Measurements from ENCODE around the gene PLCB1.
"Not testable (repeated sequence)": the region's sequence is repeated elsewhere in the genome, so short reads cannot be mapped to it uniquely, and the experiment has no call there.

Gene PLCB1

DNA sequence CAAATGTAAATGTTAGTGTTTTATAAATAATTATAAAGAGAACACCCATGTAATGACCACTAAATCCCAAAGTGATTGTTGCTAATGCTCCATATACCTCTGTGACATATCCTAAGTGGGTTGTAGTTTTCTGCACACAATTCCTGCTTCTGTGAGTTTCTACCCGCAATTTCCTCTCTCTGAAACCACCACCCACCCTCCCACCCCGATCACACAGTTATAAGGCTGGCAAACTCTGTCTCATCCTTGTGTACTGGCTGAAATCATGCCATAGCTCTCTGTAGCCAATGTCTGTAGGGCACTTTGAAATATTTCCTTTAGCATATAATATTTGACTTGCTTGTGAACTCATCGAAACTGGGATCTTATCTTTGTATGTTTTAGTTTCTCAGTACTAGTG, 236.6 kb downstream of the PLCB1 start:
- DNase-seq (ENCODE audit: low spot score) = no peak

DNA sequence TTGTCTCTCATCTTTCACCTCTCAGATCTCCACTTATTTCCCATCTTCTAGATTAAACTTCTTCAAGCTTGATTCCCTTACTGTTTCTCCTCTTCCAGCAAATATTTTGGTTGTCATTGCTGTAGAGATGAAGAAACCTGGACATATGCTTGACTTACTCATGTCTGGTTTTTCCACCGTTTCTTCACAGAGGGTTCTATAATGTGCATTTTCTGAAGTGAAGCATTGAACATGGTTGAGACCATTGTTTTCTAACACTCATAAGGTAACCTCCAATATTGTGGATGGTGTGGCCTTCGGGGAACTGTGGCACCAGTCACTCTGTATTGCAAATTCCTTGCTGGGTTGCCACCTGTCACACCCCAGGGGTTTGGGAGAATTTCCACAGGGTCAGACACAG, 237.2 kb downstream of the PLCB1 start:
- DNase-seq (ENCODE audit: low spot score) = no peak

DNA sequence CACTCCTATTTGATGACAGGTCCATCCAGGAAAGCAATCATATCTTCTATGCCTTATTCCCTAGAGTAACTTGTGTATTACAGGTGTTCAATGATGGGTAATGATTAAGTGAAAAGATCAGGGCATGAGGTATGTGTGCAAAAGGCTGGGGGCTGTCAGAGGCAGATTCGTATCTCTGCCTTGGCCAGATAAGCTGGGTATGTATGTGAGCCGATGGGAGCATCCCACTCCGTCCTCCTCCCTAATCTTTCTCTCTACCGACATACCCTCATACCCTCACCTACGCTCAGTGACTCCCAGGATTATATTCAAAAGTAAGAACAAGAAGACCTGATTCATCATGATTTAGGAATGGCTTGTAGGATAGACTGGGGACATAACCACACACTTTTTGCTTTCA, 238.7 kb downstream of the PLCB1 start:
- no peak for DNase-seq (ENCODE audit: low spot score)

DNA sequence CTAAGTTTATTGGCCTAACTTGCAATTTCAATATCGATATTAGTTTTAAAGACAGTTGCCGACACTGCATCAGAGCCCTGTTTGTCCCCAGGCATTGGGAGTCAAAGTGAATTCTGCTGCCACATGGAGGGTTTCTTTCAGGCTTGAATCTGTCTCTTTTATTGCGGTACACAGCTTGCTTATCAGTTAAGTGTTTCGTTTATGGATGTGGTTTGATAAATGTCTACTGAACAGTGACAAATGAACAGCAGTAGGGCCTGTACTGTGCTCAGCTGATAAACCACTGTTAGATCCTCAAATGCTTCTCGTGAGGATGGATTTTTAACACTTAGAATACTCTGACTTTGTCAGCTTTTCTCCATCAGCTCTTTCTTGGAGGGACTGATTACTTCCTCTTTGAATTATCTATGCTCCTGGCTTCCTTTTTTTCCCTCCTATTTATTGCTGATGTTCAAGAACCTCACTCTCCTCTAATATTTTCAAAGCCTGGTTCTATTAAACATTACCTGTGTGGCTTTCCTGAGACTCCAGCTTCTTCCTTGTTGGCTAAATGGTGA, 240.8 kb downstream of the PLCB1 start:
- no peak for DNase-seq (ENCODE audit: low spot score)

DNA sequence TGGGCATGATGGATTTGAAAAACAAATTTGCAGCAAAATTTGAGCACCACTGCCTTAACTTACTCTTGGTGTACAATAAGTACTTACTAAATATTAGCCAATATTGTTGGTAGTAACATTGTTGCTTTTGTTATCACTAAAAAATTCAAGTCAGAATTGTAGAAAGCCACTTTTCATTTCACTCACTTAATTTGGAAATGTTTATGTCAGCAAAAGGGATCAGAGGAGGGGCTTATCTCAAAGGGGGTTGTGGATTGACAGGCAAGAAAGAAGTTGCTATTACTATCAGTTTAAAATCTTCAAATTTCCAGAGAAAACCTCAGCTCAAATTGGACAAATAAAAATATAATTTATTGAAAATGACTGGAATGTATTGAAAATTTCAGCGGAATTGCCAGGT, 241.5 kb downstream of the PLCB1 start:
- DNase-seq (ENCODE audit: low spot score) = no peak

DNA sequence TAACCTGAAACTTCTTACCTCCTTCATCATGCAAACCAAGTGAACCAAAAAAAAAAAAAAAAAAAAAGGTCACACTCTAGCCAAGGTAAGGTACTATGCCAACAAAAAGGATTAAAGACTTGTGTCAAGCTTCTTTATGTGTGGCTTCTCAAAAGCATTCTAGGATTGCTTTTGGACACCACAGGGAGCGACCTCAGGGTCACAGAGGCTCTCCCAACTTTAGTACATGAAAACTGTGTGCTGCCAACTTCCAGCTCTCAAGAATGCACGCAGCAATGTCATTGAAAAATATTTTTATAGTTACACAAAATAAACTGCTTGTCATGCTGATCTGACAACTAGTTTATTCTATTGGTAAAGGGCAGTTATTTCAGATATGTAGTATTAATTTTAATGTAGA, 243.8 kb downstream of the PLCB1 start:
- no peak for DNase-seq (ENCODE audit: low spot score)

DNA sequence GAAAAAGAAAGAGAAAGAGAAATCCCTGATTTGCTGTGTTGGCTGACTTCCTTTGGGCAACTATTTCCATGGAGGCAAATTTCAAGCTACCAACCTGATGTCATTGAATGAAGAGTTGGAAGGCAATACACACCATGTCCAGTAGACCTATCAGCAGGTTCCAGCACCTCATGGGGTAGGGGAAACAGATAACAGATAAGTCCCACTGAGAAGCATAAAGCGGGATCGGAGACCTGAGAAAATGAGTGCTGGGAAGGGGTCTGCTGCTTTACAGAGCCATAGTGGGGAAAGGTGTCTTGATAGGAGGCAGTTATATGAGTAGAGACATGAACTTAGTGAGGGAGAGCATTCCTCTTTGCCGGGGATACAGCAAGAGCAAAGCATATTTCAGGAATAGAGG, 244.9 kb downstream of the PLCB1 start:
- no peak for DNase-seq (ENCODE audit: low spot score)

DNA sequence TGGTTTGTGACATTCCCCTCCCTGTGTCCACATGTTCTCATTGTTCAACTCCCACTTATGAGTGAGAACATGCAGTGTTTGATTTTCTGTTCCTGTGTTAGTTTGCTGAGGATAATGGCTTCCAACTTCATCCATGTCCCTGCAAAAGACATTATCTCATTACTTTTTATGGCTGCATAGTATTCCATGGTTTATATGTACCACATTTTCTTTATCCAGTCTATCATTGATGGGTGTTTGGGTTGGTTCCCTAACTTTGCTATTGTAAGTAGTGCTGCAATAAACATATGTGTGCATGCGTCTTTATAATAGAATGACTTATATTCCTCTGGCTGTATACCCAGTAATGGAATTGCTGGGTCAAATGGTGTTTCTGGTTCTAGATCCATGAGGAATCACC, 247.1 kb downstream of the PLCB1 start:
- not testable (repeated sequence) for DNase-seq (ENCODE audit: low spot score)

DNA sequence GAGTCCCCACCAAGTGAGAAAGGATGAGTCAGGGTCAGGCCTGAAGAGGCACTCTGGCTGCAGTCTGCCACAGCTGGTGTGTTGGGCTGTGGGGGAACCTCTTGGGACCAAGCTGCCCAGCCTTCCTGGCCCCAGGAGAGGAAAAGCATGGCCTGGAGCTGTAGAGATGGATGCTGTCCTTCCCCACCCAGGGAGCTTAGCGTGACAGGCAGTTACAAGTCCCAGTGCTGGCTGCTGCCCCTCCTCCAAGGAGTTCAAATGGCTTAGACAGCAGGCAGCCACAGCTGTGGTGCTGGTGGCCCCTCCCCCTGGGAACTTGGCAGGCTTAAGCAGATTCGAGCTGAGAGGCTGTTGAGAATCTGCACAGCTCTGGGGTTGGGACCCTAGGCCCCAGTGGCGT, 253.2 kb downstream of the PLCB1 start:
- peak; percentile 45 for DNase-seq (ENCODE audit: low spot score)

DNA sequence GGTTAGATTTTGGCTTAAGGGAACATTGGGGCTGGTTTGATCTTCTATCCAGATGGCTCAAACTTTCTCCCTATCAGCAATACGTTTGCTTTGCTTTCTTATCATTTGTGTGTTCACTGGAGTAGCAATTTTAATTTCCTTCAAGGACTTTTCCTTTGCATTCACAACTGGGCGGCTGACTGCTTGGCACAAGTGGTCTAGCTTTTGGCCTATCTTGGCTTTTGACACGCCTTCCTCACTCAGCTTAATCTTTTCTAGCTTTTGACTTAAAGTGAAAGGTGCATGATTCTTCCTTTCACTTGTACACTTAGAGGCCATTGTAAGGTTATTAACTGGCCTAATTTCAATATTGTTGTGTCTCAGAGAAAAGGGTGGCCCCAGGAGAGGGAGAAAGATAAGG, 254.9 kb downstream of the PLCB1 start:
- no peak for DNase-seq (ENCODE audit: low spot score)

DNA sequence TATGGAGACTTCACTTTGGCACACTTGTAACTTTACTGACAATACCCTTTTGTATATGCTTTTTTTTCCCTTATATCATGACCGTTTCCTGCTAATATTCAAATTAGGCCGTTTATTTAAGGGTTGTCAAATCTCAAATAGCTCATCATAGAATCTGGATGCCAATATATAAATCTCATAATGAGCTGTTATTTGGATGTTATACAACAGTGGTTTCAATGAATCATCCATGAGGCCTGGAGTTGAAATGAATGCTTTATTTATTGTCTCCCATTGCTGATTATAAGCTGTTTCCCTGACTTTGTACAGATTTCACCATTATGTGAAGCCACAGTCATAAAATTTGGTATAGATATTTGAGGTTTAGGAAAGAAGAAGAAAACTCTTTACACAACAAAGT, 256.1 kb downstream of the PLCB1 start:
- peak; percentile 39 for DNase-seq (ENCODE audit: low spot score)

DNA sequence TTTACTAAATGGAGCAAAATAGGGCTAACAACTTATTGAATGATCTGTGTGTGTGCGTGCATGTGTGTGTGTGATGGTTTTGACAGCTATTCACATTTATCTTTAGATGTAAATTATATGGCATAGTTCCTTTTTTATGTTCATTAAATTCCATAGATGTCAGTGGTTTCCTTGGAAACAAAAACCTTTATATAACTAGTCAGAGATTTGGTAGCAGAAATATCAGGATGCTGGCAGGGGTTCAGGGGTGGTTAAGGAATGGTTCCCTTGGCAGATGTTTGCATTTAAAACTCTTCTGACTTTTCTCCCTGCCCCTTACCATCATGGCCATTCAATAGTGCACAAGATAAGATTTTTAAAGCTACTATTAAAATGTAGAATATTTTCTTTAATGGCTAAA, 256.6 kb downstream of the PLCB1 start:
- DNase-seq (ENCODE audit: low spot score) = no peak

DNA sequence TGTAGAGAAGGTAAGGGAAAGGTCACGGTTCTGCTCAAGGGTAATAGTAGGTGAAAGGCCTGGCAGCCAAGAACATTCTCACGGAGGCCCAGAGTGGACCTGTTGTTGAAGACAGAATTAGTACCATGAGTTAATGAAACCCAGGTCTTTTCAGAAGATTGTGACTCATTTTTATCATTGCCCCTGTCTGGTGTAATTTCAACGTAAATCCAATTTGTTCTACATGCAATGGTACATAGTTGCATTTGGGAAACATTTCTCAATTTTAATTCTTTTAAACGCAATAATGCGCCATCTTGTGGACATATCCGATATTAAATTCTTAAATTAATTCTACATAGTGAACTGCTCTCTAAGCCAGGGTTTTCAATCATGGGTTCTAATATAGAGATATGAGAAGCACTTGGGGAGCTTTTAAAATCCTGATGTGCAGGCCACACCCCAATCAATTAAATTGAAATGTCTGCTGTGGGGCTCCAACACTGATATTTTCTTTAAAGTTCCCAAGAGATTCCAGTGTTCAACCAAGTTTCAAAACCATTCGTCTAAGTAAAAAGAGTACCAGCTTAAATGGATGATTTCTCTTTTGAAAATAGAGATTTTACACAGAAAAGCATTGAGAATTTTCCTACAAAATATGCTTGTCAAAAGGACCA, 257.4 kb downstream of the PLCB1 start:
- DNase-seq (ENCODE audit: low spot score) = peak; percentile 64

DNA sequence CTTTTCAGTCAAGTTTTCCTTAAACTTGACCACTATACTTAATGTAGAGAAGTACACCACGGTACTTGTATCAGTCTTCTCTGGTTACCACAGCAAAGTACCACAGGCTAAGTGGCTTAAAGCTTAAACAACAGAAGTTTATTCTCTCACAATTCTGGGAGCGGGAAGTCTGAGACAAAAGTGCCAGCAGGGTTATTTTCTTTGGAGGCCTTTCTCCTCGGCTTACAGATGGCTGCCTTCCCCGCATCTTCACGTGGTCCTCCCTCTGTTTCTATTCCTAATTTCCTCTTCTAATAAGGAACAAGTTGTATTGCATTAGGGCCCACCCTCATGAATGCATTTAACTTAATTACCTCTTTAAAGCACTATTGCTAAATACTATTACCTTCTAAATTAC, 258.0 kb downstream of the PLCB1 start:
- no peak for DNase-seq (ENCODE audit: low spot score)

DNA sequence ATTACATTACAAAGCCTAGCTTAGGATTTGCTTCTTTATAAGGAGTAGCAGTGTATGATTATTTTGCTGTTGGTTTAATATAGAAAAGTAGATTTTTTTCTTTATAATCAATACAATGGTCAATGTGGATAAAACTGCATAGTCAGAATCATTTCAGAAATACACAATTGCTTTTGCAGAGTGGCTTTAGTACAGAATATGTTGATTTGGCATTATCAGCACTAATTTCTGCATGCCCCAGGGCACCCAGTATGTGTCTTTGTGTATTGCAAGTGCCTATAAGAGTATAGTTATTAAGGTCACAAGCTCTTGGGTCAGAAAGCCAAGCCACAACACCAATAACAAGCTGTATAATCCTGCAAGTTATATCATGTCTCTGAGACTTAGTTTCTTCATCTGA, 258.4 kb downstream of the PLCB1 start:
- no peak for DNase-seq (ENCODE audit: low spot score)

DNA sequence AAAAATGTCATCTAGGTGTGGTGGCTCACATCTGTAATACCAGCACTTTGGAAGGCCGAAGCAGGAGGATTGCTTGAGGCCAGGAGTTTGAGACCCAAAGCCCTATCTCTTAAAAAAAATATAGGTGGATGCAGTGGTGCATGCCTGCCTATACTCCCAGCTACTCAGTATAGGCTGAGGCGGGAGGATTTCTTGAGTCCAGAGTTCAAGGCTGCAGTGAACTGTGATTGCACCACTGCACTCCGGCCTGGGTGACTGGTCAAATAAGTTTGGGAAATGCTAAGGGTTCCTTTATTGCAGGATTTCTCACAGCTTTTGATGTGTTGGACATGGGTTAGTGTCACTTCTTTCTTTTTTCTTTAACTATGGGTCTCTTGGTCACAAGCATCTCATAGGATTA, 261.3 kb downstream of the PLCB1 start:
- no peak for DNase-seq (ENCODE audit: low spot score)

DNA sequence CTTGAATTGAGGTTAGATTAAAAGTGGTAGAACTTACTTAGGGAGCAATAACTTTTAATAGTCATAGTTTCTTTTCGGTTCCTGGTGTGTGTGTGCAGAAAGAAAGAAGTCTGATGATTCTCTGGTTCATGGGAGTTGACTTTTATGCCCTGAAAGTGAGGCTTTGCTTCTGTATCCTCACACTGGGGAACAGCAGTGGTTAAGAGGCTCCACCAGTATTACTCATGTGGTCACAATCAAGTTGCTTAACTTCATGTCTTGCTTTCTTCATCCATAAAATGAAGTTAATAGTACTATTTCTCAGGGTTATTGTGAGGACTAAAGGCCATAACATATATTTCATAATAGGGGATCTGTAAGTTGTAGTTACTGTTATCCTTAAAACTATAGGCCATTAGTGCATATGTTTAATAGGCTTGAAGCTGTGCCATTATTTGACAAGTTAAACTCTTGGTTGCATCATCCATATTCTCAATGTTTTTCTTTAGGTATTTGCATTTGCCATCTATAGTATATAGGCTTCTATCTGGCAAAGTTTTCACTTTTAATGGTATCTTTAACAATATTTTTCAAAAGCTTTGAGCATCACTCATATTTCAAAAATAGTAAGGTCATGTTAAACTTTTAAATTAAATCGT, 262.4 kb downstream of the PLCB1 start:
- no peak for DNase-seq (ENCODE audit: low spot score)

DNA sequence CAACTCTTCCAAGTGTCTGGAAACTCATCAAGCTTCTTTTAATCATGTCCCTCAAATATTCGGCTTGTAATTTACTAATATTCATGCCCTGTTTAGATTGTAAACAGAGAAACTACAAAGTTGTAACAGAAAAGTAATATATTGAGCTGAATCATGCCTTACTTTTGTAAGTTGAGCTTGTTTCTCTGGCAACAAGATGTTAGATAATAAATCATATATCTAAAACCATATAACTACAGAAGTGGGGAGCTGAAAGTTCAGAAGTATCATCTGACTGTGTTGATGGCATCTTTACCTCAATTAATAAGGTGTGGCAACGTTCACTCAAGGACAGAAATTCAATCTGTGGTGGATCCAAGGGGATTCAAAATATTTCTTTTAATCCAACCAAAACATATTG, 263.9 kb downstream of the PLCB1 start:
- DNase-seq (ENCODE audit: low spot score) = no peak

DNA sequence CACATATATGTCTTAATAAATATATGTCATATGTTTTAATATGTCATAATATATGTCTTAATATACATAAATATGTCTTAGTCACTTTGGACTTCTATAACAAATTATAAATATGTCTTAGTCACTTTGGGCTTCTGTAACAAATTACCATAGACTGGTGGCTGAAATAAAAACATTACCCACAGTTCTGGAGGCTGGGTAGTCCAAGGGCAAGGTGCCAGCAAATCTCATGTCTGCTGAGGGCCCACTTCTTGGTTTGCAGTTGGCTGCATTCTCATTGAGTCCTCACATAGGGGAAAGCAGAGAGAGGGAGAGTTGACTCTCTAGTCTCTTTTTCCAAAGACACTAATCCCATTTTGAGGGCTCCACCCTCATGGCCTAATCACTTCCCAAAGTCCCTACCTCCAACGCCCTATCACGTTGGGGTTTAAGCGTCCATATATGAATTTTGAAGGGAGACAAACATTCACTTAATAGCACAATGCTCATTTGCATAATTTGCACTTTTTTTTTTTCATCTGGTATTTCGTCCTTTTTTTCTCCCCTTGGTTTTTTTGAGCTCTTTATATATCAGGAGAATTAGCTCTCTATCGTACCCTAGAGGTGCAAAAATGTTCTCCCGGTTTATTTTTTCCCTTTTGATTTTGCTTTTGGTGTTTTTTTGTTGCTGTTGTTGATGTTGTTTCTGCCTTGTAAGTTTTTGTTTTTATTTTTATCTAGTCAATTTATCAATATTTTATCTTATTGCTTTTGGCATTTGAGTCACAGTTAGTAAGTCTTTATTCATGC, 266.4 kb downstream of the PLCB1 start:
- no peak for DNase-seq (ENCODE audit: low spot score)

DNA sequence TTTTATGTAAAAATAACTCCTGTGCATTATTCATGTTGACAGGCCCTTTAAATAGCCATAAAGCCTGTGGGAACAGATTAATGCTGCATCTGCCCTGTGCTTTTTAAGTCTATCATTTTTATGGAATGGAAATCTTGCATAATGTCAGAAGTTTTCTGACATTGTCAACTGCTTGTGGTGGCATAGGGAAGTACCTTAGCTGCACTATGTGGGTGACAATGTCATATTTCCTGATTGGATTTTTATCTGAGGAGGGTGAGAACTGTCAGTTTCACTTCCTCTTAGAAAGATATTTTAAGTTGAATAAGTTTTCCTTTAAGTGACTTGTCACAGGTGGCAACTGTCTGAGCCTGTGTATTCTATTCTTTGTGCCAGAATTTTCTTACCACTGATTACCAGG, 267.9 kb downstream of the PLCB1 start:
- peak; percentile 15 for DNase-seq (ENCODE audit: low spot score)

DNA sequence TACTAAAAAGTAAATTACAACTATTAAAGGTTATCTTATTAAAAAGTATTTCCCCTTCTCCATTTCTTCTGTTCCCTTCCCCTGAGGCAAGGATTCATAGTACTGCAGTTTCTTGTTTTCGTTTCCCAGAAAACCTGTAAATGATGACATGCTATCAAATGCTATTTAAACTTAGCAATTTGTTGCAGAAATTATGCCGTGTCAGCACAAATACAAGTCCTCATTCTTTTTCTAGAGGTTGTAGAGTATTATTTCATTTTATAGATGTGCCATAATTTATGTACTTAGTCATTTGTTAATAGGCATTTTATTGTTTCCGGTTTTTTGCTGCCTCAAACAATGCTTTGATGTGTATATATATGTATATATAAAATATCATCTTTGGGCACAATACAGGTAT, 268.4 kb downstream of the PLCB1 start:
- no peak for DNase-seq (ENCODE audit: low spot score)

DNA sequence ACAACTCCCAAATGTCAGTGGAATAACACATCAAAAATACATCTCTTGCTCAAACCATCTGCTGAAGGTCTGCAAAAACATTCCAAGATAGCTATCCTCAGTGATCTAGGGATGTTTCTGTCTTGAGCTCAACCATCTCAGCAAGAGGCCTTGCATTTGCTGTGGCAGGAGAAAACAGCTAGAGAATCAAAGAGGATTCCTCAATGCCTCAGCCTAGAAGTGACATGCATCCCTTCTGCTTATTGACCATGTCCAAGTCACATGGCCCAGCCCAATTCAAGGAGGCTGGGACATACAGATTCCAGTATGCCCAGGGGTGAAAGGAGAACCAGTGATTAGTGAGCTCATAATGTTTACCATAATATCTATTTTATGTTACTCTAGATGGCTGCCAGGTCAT, 269.5 kb downstream of the PLCB1 start:
- no peak for DNase-seq (ENCODE audit: low spot score)

DNA sequence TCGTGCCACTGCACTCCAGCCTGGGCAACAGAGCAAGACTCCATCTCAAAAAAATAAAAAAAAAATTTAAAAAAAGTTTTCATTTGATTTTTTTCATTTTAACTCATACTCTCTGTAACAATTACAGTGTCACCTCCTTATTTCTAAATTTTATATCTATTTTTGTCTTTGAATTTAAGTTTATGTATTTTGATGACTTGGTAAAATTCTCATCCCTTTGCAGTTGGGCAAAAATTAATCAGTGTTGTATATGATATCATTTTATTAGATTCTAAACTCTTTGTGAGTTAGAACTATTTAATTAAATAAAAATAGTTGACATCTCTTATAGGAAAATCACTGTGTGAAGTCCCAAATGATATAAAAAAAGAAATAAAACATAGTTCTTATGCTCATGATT, 270.7 kb downstream of the PLCB1 start:
- DNase-seq (ENCODE audit: low spot score) = no peak

All from pons (tissue), 1 donor.